Mesenchymal stem cell (in vitro differentiated cells and primary cell): Measurements from ENCODE around the gene CMC2.
A peak's percentile ranks its signal among the peaks of the same experiment; 100 is the strongest.

ENCODE experiments used
- DNase-seq: peaks from one replicate; pipeline ENCODE4 v3.0.0-alpha.2; 2013
- H2AFZ ChIP-seq: one replicate; pipeline ENCODE4 v1.6.1; 2013; ENCODE audit warnings: low read depth, mild to moderate bottlenecking, control low read depth, inconsistent platforms, low read length, moderate library complexity
- H2AK5ac ChIP-seq: 2 replicates; pipeline ENCODE4 v1.6.1; 2013; ENCODE audit warnings: low read length, moderate library complexity, mild to moderate bottlenecking, inconsistent platforms; ENCODE audit not compliant: severe bottlenecking
- H2BK120ac ChIP-seq: one replicate; pipeline ENCODE4 v1.6.1; 2013; ENCODE audit warnings: low read depth, mild to moderate bottlenecking, inconsistent platforms, low read length, moderate library complexity
- H2BK12ac ChIP-seq, 2 experiments: one replicate each; pipeline ENCODE4 v1.6.1; 2013; ENCODE audit warnings: inconsistent platforms in 2 of 2, low read length in 2 of 2, mild to moderate bottlenecking in 2 of 2, moderate library complexity in 2 of 2, control low read depth in 1 of 2
- H2BK15ac ChIP-seq: one replicate; pipeline ENCODE4 v1.6.1; 2013; ENCODE audit warnings: mild to moderate bottlenecking, low read depth, inconsistent platforms; ENCODE audit not compliant: poor library complexity, severe bottlenecking
- H2BK5ac ChIP-seq: 2 replicates; pipeline ENCODE4 v1.6.1; 2013; ENCODE audit warnings: low read depth, mild to moderate bottlenecking, low read length, control low read depth, inconsistent platforms; ENCODE audit not compliant: poor library complexity, severe bottlenecking
- H3K14ac ChIP-seq, 2 experiments: one replicate each; pipeline ENCODE4 v1.6.1; 2013; ENCODE audit warnings: inconsistent platforms in 2 of 2, low read length in 2 of 2, control low read depth in 1 of 2, mild to moderate bottlenecking in 1 of 2, moderate library complexity in 1 of 2
- H3K18ac ChIP-seq, 2 experiments: one replicate each; pipeline ENCODE4 v1.6.1; 2013; ENCODE audit warnings: inconsistent platforms in 2 of 2, low read length in 2 of 2, control low read depth in 1 of 2, low read depth in 1 of 2, mild to moderate bottlenecking in 1 of 2
- H3K23ac ChIP-seq, 2 experiments: one replicate each; pipeline ENCODE4 v1.6.1; 2013; ENCODE audit warnings: inconsistent platforms in 2 of 2, low read length in 2 of 2, mild to moderate bottlenecking in 2 of 2, moderate library complexity in 2 of 2, control low read depth in 1 of 2
- H3K27ac ChIP-seq: 2 replicates; pipeline ENCODE4 v1.5.1; 2013; ENCODE audit warnings: mild to moderate bottlenecking, moderate library complexity, low read length, control low read depth, inconsistent platforms; ENCODE audit not compliant: poor library complexity, severe bottlenecking
- H3K27me3 ChIP-seq, 2 experiments: 2 replicates each; pipeline versions ENCODE4 v1.6.1 to v1.7.0; 2013; ENCODE audit warnings: low read length in 2 of 2, mild to moderate bottlenecking in 2 of 2, moderate library complexity in 2 of 2, control low read depth in 1 of 2, inconsistent platforms in 1 of 2; ENCODE audit not compliant: control insufficient read depth in 1 of 2, insufficient read depth in 1 of 2
- H3K36me3 ChIP-seq, 2 experiments: 2 replicates each; pipeline versions ENCODE4 v1.6.1 to v1.7.0; 2013; ENCODE audit warnings: low read length in 2 of 2, control low read depth in 1 of 2, inconsistent platforms in 1 of 2, low read depth in 1 of 2, mild to moderate bottlenecking in 1 of 2; ENCODE audit not compliant: insufficient read depth in 2 of 2, control insufficient read depth in 1 of 2
- H3K4ac ChIP-seq, 2 experiments: one replicate each; pipeline ENCODE4 v1.6.1; 2013; ENCODE audit warnings: inconsistent platforms in 2 of 2, low read length in 2 of 2, mild to moderate bottlenecking in 2 of 2, moderate library complexity in 2 of 2, control low read depth in 1 of 2, low read depth in 1 of 2
- H3K4me1 ChIP-seq: 2 replicates; pipeline ENCODE4 v1.6.1; 2013; ENCODE audit warnings: low read depth, low read length, control low read depth; ENCODE audit not compliant: control insufficient read depth, insufficient read depth
- H3K4me2 ChIP-seq: 2 replicates; pipeline ENCODE4 v1.6.1; 2013; ENCODE audit warnings: low read length, mild to moderate bottlenecking, inconsistent platforms; ENCODE audit not compliant: poor library complexity, severe bottlenecking
- H3K4me3 ChIP-seq, 2 experiments: 2 replicates each; pipeline versions ENCODE4 v1.5.1 to v1.7.0; 2013; ENCODE audit warnings: low read length in 2 of 2, mild to moderate bottlenecking in 2 of 2, control low read depth in 1 of 2, low read depth in 1 of 2; ENCODE audit not compliant: insufficient read depth in 1 of 2
- H3K79me1 ChIP-seq: replicated peaks from 2 replicates; pipeline ENCODE4 v1.6.1; 2013; ENCODE audit warnings: mild to moderate bottlenecking, control low read depth, low read length, inconsistent platforms; ENCODE audit not compliant: poor library complexity, severe bottlenecking
- H3K9ac ChIP-seq: 2 replicates; pipeline ENCODE4 v1.7.0; 2013; ENCODE audit warnings: mild to moderate bottlenecking, low read length, moderate library complexity
- H3K9me3 ChIP-seq: 2 replicates; pipeline ENCODE4 v1.7.0; 2013; ENCODE audit warnings: mild to moderate bottlenecking, low read length; ENCODE audit not compliant: control insufficient read depth
- H4K8ac ChIP-seq: one replicate; pipeline ENCODE4 v1.6.1; 2013; ENCODE audit warnings: inconsistent platforms, mild to moderate bottlenecking, low read length, moderate library complexity
- H4K91ac ChIP-seq: one replicate; pipeline ENCODE4 v1.6.1; 2013; ENCODE audit warnings: mild to moderate bottlenecking, low read length, inconsistent platforms
- WGBS: methylation state at CpG from one replicate; pipeline ENCODE4 v1.1.7; 2013; ENCODE audit warnings: mixed read lengths; 5-methylcytosine and 5-hydroxymethylcytosine counted together

CMC2 gene

GRCh38 chr16:80962879-80963278 lies 43.8 kb downstream of the CMC2 start:
- H2BK12ac ChIP-seq, result no peak overlapping the region
- H4K8ac ChIP-seq, result no peak overlapping the region
- DNase-seq, result no peak
- H2BK15ac ChIP-seq, result no peak overlapping the region
- H3K14ac ChIP-seq, result no peak overlapping the region
- no peaks in the 10 kb centered on the region for H3K4me1 ChIP-seq
- peaks cover 4% of the 10 kb centered on the region for H3K79me1 ChIP-seq
- H2AFZ ChIP-seq, result no peak overlapping the region
- H3K4me3 ChIP-seq, result no peak overlapping the region
- no peak overlapping the region for H3K4ac ChIP-seq
- no peak overlapping the region for H3K9ac ChIP-seq
- H3K27ac ChIP-seq, result no peak overlapping the region
- no peak overlapping the region for H2AK5ac ChIP-seq
- no peak overlapping the region for H2BK5ac ChIP-seq
- no peaks in the 10 kb centered on the region for H3K36me3 ChIP-seq
- H3K23ac ChIP-seq, result no peak overlapping the region
- H4K91ac ChIP-seq, result no peak overlapping the region
- no peak overlapping the region for H2BK120ac ChIP-seq
- WGBS, result 85% methylated on average over 2 of the region's 2 CpGs
- no peak overlapping the region for H3K4me2 ChIP-seq
- no peaks in the 10 kb centered on the region for H3K27me3 ChIP-seq
- no peak overlapping the region for H3K18ac ChIP-seq
- H3K9me3 ChIP-seq, result peaks cover 33% of the 10 kb centered on the region

GRCh38 chr16:80958284-80958683 lies 48.4 kb downstream of the CMC2 start:
- no peaks in the 10 kb centered on the region for H3K36me3 ChIP-seq
- H2BK120ac ChIP-seq, result no peak overlapping the region
- H3K27me3 ChIP-seq, result no peaks in the 10 kb centered on the region
- H2AK5ac ChIP-seq, result no peak overlapping the region
- H3K9me3 ChIP-seq, result peaks cover 51% of the 10 kb centered on the region
- peaks cover 6% of the 10 kb centered on the region for H3K79me1 ChIP-seq
- peak overlapping the region in 1 of 2 experiments; percentile 27 for H3K4me3 ChIP-seq
- H3K4me2 ChIP-seq, result no peak overlapping the region
- H4K91ac ChIP-seq, result no peak overlapping the region
- H4K8ac ChIP-seq, result no peak overlapping the region
- no peak overlapping the region for H3K23ac ChIP-seq
- H3K9ac ChIP-seq, result no peak overlapping the region
- H2BK12ac ChIP-seq, result no peak overlapping the region
- H2AFZ ChIP-seq, result no peak overlapping the region
- H3K27ac ChIP-seq, result no peak overlapping the region
- no peak for DNase-seq
- peaks cover 6% of the 10 kb centered on the region for H3K4me1 ChIP-seq
- H3K14ac ChIP-seq, result no peak overlapping the region
- H3K4ac ChIP-seq, result no peak overlapping the region
- H2BK15ac ChIP-seq, result no peak overlapping the region
- no peak overlapping the region for H2BK5ac ChIP-seq
- no peak overlapping the region for H3K18ac ChIP-seq

GRCh38 chr16:80954985-80955384 lies 51.7 kb downstream of the CMC2 start:
- H2BK12ac ChIP-seq, result no peak overlapping the region
- no peak overlapping the region for H3K18ac ChIP-seq
- no peak overlapping the region for H2AK5ac ChIP-seq
- no peaks in the 10 kb centered on the region for H3K27me3 ChIP-seq
- H2BK5ac ChIP-seq, result no peak overlapping the region
- no peaks in the 10 kb centered on the region for H3K36me3 ChIP-seq
- no peak overlapping the region for H3K4me2 ChIP-seq
- H3K14ac ChIP-seq, result no peak overlapping the region
- peaks cover 39% of the 10 kb centered on the region for H3K9me3 ChIP-seq
- H2AFZ ChIP-seq, result no peak overlapping the region
- H3K4me1 ChIP-seq, result peaks cover 6% of the 10 kb centered on the region
- H2BK15ac ChIP-seq, result no peak overlapping the region
- no peak overlapping the region for H4K8ac ChIP-seq
- H3K79me1 ChIP-seq, result peaks cover 6% of the 10 kb centered on the region
- no peak for DNase-seq
- WGBS, result 85% methylated on average over 5 of the region's 5 CpGs
- H3K4me3 ChIP-seq, result no peak overlapping the region
- H3K4ac ChIP-seq, result no peak overlapping the region
- no peak overlapping the region for H3K23ac ChIP-seq
- H2BK120ac ChIP-seq, result no peak overlapping the region
- no peak overlapping the region for H3K27ac ChIP-seq
- H3K9ac ChIP-seq, result no peak overlapping the region
- H4K91ac ChIP-seq, result no peak overlapping the region

- no peaks in the 10 kb centered on the region for H3K9me3 ChIP-seq
- H2BK5ac ChIP-seq, result no peak overlapping the region
- no peak overlapping the region for H3K4ac ChIP-seq
- H2AFZ ChIP-seq, result no peak overlapping the region
- H3K4me3 ChIP-seq, result no peak overlapping the region
- peak overlapping the region in 1 of 2 experiments; percentile 83 for H3K14ac ChIP-seq
- no peak overlapping the region for H2BK15ac ChIP-seq
- no peak overlapping the region for H3K23ac ChIP-seq
- peaks cover 0 to 7% of the 10 kb centered on the region in 2 experiments for H3K27me3 ChIP-seq
- H3K4me2 ChIP-seq, result no peak overlapping the region
- WGBS, result 31% methylated on average over 7 of the region's 7 CpGs
- no peaks in the 10 kb centered on the region for H3K36me3 ChIP-seq
- no peak overlapping the region for H2AK5ac ChIP-seq
- no peak overlapping the region for H3K18ac ChIP-seq
- no peak overlapping the region for H3K27ac ChIP-seq
- no peak overlapping the region for H4K91ac ChIP-seq
- H3K4me1 ChIP-seq, result peaks cover under 1% of the 10 kb centered on the region
- no peaks in the 10 kb centered on the region for H3K79me1 ChIP-seq
- H3K9ac ChIP-seq, result no peak overlapping the region
- DNase-seq, result no peak
- no peak overlapping the region for H2BK12ac ChIP-seq
- H2BK120ac ChIP-seq, result no peak overlapping the region
- no peak overlapping the region for H4K8ac ChIP-seq
These were observed 57.7 kb downstream of the CMC2 start for GRCh38 chr16:80948886-80949493.
